HG03442 (cell line): Measurements from ENCODE around the gene MEMO1.

Experiments used
- ATAC-seq: cut with Tn5 transposase; IDR thresholded peaks from one replicate; pipeline ENCODE4 v1.9.1; 2021; ENCODE audit warnings: mild to moderate bottlenecking, moderate library complexity; ENCODE audit not compliant: unreplicated experiment

The MEMO1 gene

GRCh38 chr2:31835450-31835849 lies 175.4 kb downstream of the MEMO1 start:
- ATAC-seq = no peak

GRCh38 chr2:31832363-31832762 lies 178.4 kb downstream of the MEMO1 start:
- no peak for ATAC-seq

GRCh38 chr2:31831585-31831984 lies 179.2 kb downstream of the MEMO1 start:
- no peak for ATAC-seq

- no peak for ATAC-seq
Measured at GRCh38 chr2:31828891-31829290, 181.9 kb downstream of the MEMO1 start.

- ATAC-seq = no peak
Measured at GRCh38 chr2:31823558-31823957, 187.2 kb downstream of the MEMO1 start.

GRCh38 chr2:31822587-31822986 lies 188.2 kb downstream of the MEMO1 start:
- ATAC-seq = no peak
